ENCODE measurements around the gene PPFIA1. TPM values are rescaled to one million over a fixed set of nuclear protein-coding genes. Genes with fewer than 3 reads are reported as not detected.

Gene PPFIA1
- total and polyA plus RNA-seq, 2 experiments from 2014 or later: 34.1 to 48.1 TPM

- TF ChIP-seq CTCF (IDR thresholded peaks at IDR 0.05; ENCODE audit: low read depth, low read length): no peak
- DNase-seq (ENCODE audit: low read depth in 1 of 2, low spot score in 1 of 2): no peak
- H3K9me3 ChIP-seq (ENCODE audit: low read depth): no peaks in the 10 kb centered on the region
- H3K4me3 ChIP-seq: no peak overlapping the region
- no peak overlapping the region for H3K27ac ChIP-seq
- no peaks in the 10 kb centered on the region for H3K27me3 ChIP-seq
- peaks cover 24% of the 10 kb centered on the region for H3K36me3 ChIP-seq
- no peaks in the 10 kb centered on the region for H3K4me1 ChIP-seq (ENCODE audit: low read depth)
These were observed 110.9 kb downstream of the PPFIA1 start for GRCh38 chr11:70381350-70381749.

GRCh38 chr11:70381872-70382861 is 111.7 kb downstream of the PPFIA1 start:
- Histone ChIP-seq H3K4me1 (ENCODE audit: low read depth) (no peaks in the 10 kb centered on the region), H3K27me3 (no peaks in the 10 kb centered on the region), H3K9me3 (ENCODE audit: low read depth) (no peaks in the 10 kb centered on the region), H3K27ac (peak overlapping the region; percentile 1), H3K36me3 (peaks cover 20% of the 10 kb centered on the region), H3K4me3 (no peak overlapping the region)
- TF ChIP-seq CTCF (IDR thresholded peaks at IDR 0.05; ENCODE audit: low read depth, low read length): no peak
- peak in 1 of 2 donors; percentile 21 for DNase-seq (ENCODE audit: low read depth in 1 of 2, low spot score in 1 of 2)

GRCh38 chr11:70383664-70384565 is 113.4 kb downstream of the PPFIA1 start:
- no peaks in the 10 kb centered on the region for H3K4me1 ChIP-seq (ENCODE audit: low read depth)
- no peaks in the 10 kb centered on the region for H3K9me3 ChIP-seq (ENCODE audit: low read depth)
- peaks cover 10% of the 10 kb centered on the region for H3K36me3 ChIP-seq
- H3K27ac ChIP-seq: no peak overlapping the region
- H3K4me3 ChIP-seq: no peak overlapping the region
- DNase-seq (ENCODE audit: low read depth in 1 of 2, low spot score in 1 of 2): no peak
- no peak for TF ChIP-seq CTCF (IDR thresholded peaks at IDR 0.05; ENCODE audit: low read depth, low read length)
- H3K27me3 ChIP-seq: no peaks in the 10 kb centered on the region

GRCh38 chr11:70384566-70385152 is 114.2 kb downstream of the PPFIA1 start:
- no peak for DNase-seq (ENCODE audit: low read depth in 1 of 2, low spot score in 1 of 2)
- Histone ChIP-seq H3K4me3 (no peak overlapping the region), H3K27ac (peak overlapping the region; percentile 40)

More at GRCh38 chr11:70384566-70385152, 114.2 kb downstream of the PPFIA1 start:
- TF ChIP-seq CTCF (IDR thresholded peaks at IDR 0.05; ENCODE audit: low read depth, low read length): no peak
- Histone ChIP-seq H3K36me3 (peaks cover 6% of the 10 kb centered on the region), H3K27me3 (no peaks in the 10 kb centered on the region), H3K4me1 (ENCODE audit: low read depth) (no peaks in the 10 kb centered on the region), H3K9me3 (ENCODE audit: low read depth) (no peaks in the 10 kb centered on the region)
